Naive thymus-derived CD4-positive, alpha-beta T cell (primary cell): Measurements from ENCODE around the gene LARGE1. TPM values are rescaled to one million over a fixed set of nuclear protein-coding genes. Genes with fewer than 3 reads are reported as not detected.

Source experiments
- ATAC-seq: fragments of 150-1000 bp; cut with Tn5 transposase; 2 replicates; pipeline ENCODE4 v1.10.0; 2021; ENCODE audit warnings: mild to moderate bottlenecking, moderate library complexity
- CTCF ChIA-PET: fragments of 350-600 bp; sonication (Branson Sonifier 250); formaldehyde crosslinking; loops from one replicate; lab custom pipeline; 2021; ENCODE audit warnings: antibody characterized with exemption; lab: Charles Lee
- POLR2A ChIA-PET: fragments of 350-600 bp; sonication (Branson Sonifier 250); formaldehyde crosslinking; loops from one replicate; lab custom pipeline; 2021; ENCODE audit warnings: antibody characterized with exemption, inconsistent platforms; lab: Charles Lee
- DNase-seq, 9 donors: peaks; one replicate each; pipeline versions ENCODE4 v3.0.0 to v3.0.0-alpha.2; 2020 to 2022; ENCODE audit warnings: mixed read lengths in 1 of 9
- H3K27ac ChIP-seq: one replicate; pipeline ENCODE4 v1.7.0; 2013; ENCODE audit warnings: mild to moderate bottlenecking, low read depth, low read length, moderate library complexity
- H3K27me3 ChIP-seq, 2 donors: one replicate each; pipeline ENCODE4 v1.7.0; 2013; ENCODE audit warnings: low read length in 2 of 2, mild to moderate bottlenecking in 2 of 2, moderate library complexity in 2 of 2; ENCODE audit not compliant: control insufficient read depth in 2 of 2, insufficient read depth in 2 of 2
- H3K36me3 ChIP-seq, 3 experiments: 1 replicate in 2 of 3; 2 replicates in 1 of 3; pipeline ENCODE4 v1.7.0; 2013; ENCODE audit warnings: low read length in 3 of 3, mild to moderate bottlenecking in 3 of 3, moderate library complexity in 1 of 3; ENCODE audit not compliant: insufficient read depth in 3 of 3, control insufficient read depth in 2 of 3
- H3K4me1 ChIP-seq, 2 donors: one replicate each; pipeline ENCODE4 v1.7.0; 2013; ENCODE audit warnings: low read length in 2 of 2, mild to moderate bottlenecking in 2 of 2, moderate library complexity in 1 of 2; ENCODE audit not compliant: control insufficient read depth in 2 of 2, insufficient read depth in 2 of 2
- H3K4me3 ChIP-seq: 2 replicates; pipeline ENCODE4 v1.7.0; 2013; ENCODE audit warnings: mild to moderate bottlenecking, low read length
- H3K9me3 ChIP-seq, 3 experiments: 1 replicate in 2 of 3; 2 replicates in 1 of 3; pipeline ENCODE4 v1.7.0; 2013; ENCODE audit warnings: low read length in 3 of 3; ENCODE audit not compliant: control insufficient read depth in 2 of 3
- H3K27ac Mint-ChIP-seq, 9 donors: one replicate each; pipeline ENCODE4 v1.8.0; 2020 to 2022; ENCODE audit warnings: mixed read lengths in 9 of 9, mild to moderate bottlenecking in 8 of 9, moderate library complexity in 5 of 9, inconsistent platforms in 2 of 9
- H3K27me3 Mint-ChIP-seq, 5 donors: one replicate each; pipeline ENCODE4 v1.8.0; 2021 to 2022; ENCODE audit warnings: mixed read lengths in 5 of 5, mild to moderate bottlenecking in 1 of 5
- H3K36me3 Mint-ChIP-seq, 5 donors: one replicate each; pipeline ENCODE4 v1.8.0; 2020 to 2022; ENCODE audit warnings: mixed read lengths in 5 of 5, mild to moderate bottlenecking in 3 of 5, inconsistent platforms in 1 of 5
- H3K4me1 Mint-ChIP-seq, 7 donors: one replicate each; pipeline ENCODE4 v1.8.0; 2020 to 2022; ENCODE audit warnings: mixed read lengths in 7 of 7, mild to moderate bottlenecking in 3 of 7, inconsistent platforms in 1 of 7
- H3K4me3 Mint-ChIP-seq, 10 donors: one replicate each; pipeline ENCODE4 v1.8.0; 2020 to 2022; ENCODE audit warnings: mild to moderate bottlenecking in 10 of 10, mixed read lengths in 10 of 10, moderate library complexity in 6 of 10, inconsistent platforms in 2 of 10
- H3K9me3 Mint-ChIP-seq, 11 donors: one replicate each; pipeline ENCODE4 v1.8.0; 2020 to 2022; ENCODE audit warnings: mixed read lengths in 11 of 11, mild to moderate bottlenecking in 4 of 11, inconsistent platforms in 1 of 11, moderate library complexity in 1 of 11
- intact Hi-C, 2 donors: fragments of 100-400 bp; cut with micrococcal nuclease; formaldehyde crosslinking; loops; one replicate each; pipeline ENCODE4 v1.15.1; 2023
- polyA plus RNA-seq, 2 donors: library from polyadenylated mRNA; unstranded; fragments of 300-500 nt; fragmentation: Illumina TruSeq; gene quantifications; one replicate each; pipeline ENCODE4 v1.2.3, GENCODE V29; 2021
- total RNA-seq, 6 experiments: library from RNA in 5 of 6; stranded (reverse) in 5 of 6; gene quantifications; 1 replicate in 5 of 6; 2 replicates in 1 of 6; pipeline ENCODE4 v1.2.3 and lab custom pipeline; 2021 to 2026

The LARGE1 gene
- total and polyA plus RNA-seq, 7 experiments from 2014 or later: 2.3 to 4.8 (median 3.0) TPM; not detected in 3

DNA sequence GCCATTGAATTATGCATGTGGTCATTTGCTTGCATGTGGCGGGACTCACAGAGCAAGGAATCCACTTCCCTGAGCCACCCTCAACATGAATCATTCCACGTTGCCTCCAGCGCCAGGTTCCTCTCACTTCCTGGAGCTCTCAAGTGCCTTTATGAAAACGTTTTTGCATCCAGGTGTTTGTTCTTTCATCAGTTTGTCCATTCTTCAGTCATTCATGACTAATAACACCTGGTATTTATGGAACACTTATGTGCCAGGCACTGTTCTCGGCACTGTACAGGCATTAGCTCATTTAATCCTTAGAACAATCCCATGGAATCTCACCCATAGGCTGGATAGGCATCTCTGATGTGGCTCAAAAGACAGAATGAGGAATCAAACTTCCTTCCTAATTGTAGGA, 606.0 kb downstream of the LARGE1 start:
- Histone ChIP-seq H3K4me3 (no peak overlapping the region), H3K9me3 (no peaks in the 10 kb centered on the region), H3K4me1 (no peaks in the 10 kb centered on the region), H3K27me3 (no peaks in the 10 kb centered on the region), H3K36me3 (no peaks in the 10 kb centered on the region), H3K27ac (no peak overlapping the region)
- intact Hi-C loops: no loop called here
- H3K27me3 Mint-ChIP-seq: no peaks in the 10 kb centered on the region
- CTCF ChIA-PET: no interaction called here
- POLR2A ChIA-PET: no interaction called here
- H3K36me3 Mint-ChIP-seq: no peaks in the 10 kb centered on the region
- H3K27ac Mint-ChIP-seq: no peak overlapping the region
- no peak for DNase-seq
- peaks cover 0 to 3% (median 0%) of the 10 kb centered on the region in 11 donors for H3K9me3 Mint-ChIP-seq
- no peak overlapping the region for H3K4me3 Mint-ChIP-seq
- H3K4me1 Mint-ChIP-seq: peaks cover 0 to 3% (median 0%) of the 10 kb centered on the region in 7 donors
- ATAC-seq: no peak

DNA sequence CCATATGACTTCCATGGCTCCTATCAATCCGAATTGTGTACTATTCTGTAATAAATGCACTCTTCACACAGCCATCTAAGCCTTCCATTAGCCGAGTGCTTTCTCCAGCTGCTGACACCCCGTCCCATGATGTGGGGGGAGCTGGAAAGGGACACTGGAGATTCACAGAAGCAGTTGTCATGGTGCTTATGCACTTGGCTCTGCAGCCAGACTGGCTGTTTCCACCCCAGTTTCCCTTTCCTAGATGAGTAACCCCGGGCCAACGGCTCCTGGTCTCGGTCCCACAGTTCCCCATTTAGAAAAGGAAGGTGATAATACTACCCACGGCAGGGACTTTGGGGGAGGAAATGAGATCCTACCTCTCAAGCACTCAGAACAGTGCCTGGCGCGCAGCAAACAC, 617.2 kb downstream of the LARGE1 start:
- POLR2A ChIA-PET: no interaction called here
- Histone ChIP-seq H3K27me3 (no peaks in the 10 kb centered on the region), H3K4me1 (no peaks in the 10 kb centered on the region), H3K9me3 (no peaks in the 10 kb centered on the region), H3K4me3 (no peak overlapping the region), H3K27ac (no peak overlapping the region), H3K36me3 (no peaks in the 10 kb centered on the region)
- Mint-ChIP-seq H3K4me1 (peaks cover 0 to 4% (median 0%) of the 10 kb centered on the region in 7 donors), H3K27ac (no peak overlapping the region), H3K9me3 (peaks cover 0 to 1% (median 0%) of the 10 kb centered on the region in 11 donors), H3K36me3 (no peaks in the 10 kb centered on the region), H3K4me3 (no peak overlapping the region), H3K27me3 (peaks cover 0 to 6% (median 0%) of the 10 kb centered on the region in 5 donors)
- peak; percentile 25 for ATAC-seq
- CTCF ChIA-PET: no interaction called here
- intact Hi-C loops: loop anchor here (2.0 to 10.0 kb wide), 3 partner anchors 1719 to 1852 kb away; no protein-coding TSS in a partner anchor
- DNase-seq: no peak

GRCh38 chr22:33302549-33302948, 617.7 kb downstream of the LARGE1 start:
- peaks cover 0 to 6% (median 0%) of the 10 kb centered on the region in 5 donors for H3K27me3 Mint-ChIP-seq
- H3K36me3 Mint-ChIP-seq: no peaks in the 10 kb centered on the region
- Histone ChIP-seq H3K27ac (no peak overlapping the region), H3K4me3 (no peak overlapping the region), H3K4me1 (no peaks in the 10 kb centered on the region), H3K9me3 (no peaks in the 10 kb centered on the region), H3K36me3 (no peaks in the 10 kb centered on the region), H3K27me3 (no peaks in the 10 kb centered on the region)
- ChIA-PET CTCF (no interaction called here), POLR2A (no interaction called here)
- DNase-seq: no peak
- intact Hi-C loops: loop anchor here (1.0 to 10.0 kb wide), 4 partner anchors 277 to 1852 kb away; no protein-coding TSS in a partner anchor
- no peak for ATAC-seq
- peaks cover 0 to 4% (median 0%) of the 10 kb centered on the region in 7 donors for H3K4me1 Mint-ChIP-seq
- H3K4me3 Mint-ChIP-seq: peak overlapping the region in 1 of 10 donors; percentile 64
- peaks cover 0 to 1% (median 0%) of the 10 kb centered on the region in 11 donors for H3K9me3 Mint-ChIP-seq
- no peak overlapping the region for H3K27ac Mint-ChIP-seq

- Mint-ChIP-seq H3K4me3 (peak overlapping the region in 2 of 10 donors; percentile 7 to 64), H3K27me3 (peaks cover 0 to 6% (median 0%) of the 10 kb centered on the region in 5 donors), H3K27ac (no peak overlapping the region), H3K36me3 (no peaks in the 10 kb centered on the region), H3K4me1 (peaks cover 0 to 4% (median 0%) of the 10 kb centered on the region in 7 donors), H3K9me3 (peaks cover 0 to 1% (median 0%) of the 10 kb centered on the region in 11 donors)
- Histone ChIP-seq H3K36me3 (no peaks in the 10 kb centered on the region), H3K27me3 (no peaks in the 10 kb centered on the region), H3K27ac (no peak overlapping the region), H3K9me3 (no peaks in the 10 kb centered on the region), H3K4me1 (no peaks in the 10 kb centered on the region), H3K4me3 (no peak overlapping the region)
- intact Hi-C loops: loop anchor here (1.0 to 10.0 kb wide), 4 partner anchors 277 to 1853 kb away; no protein-coding TSS in a partner anchor
- ChIA-PET POLR2A (no interaction called here), CTCF (no interaction called here)
- peak; percentile 56 for ATAC-seq
- DNase-seq: peak in 6 of 9 donors; percentile 3 to 56 (median 14)
These were observed 618.2 kb downstream of the LARGE1 start for GRCh38 chr22:33302049-33302545.

DNA sequence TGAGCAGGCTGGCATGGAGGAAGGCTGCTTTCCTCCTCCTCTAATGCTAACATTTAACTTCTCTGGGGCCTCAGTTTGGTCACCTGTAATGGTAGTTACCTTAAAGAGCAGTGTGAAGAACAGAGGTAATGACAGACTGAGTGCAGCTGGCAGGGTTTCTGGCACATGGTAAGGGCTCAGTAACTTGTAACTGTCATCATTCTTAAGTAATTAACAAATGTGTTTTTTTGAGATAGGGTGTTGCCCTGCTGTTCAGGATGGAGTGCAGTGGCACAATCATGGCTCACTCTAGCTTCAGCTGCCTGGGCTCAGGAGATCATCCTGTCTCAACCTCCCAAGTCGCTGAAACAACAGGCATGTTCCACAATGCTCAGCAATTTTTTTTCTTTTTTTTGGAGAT, 620.1 kb downstream of the LARGE1 start:
- Histone ChIP-seq H3K27ac (no peak overlapping the region), H3K4me3 (no peak overlapping the region), H3K4me1 (no peaks in the 10 kb centered on the region), H3K9me3 (no peaks in the 10 kb centered on the region), H3K36me3 (no peaks in the 10 kb centered on the region), H3K27me3 (no peaks in the 10 kb centered on the region)
- ATAC-seq (no peak), DNase-seq (no peak)
- ChIA-PET POLR2A (no interaction called here), CTCF (no interaction called here)
- no peak overlapping the region for H3K27ac Mint-ChIP-seq
- H3K4me1 Mint-ChIP-seq: peaks cover 0 to 4% (median 0%) of the 10 kb centered on the region in 7 donors
- H3K9me3 Mint-ChIP-seq: peaks cover 0 to 1% (median 0%) of the 10 kb centered on the region in 11 donors
- peaks cover 0 to 6% (median 0%) of the 10 kb centered on the region in 5 donors for H3K27me3 Mint-ChIP-seq
- H3K4me3 Mint-ChIP-seq: no peak overlapping the region
- H3K36me3 Mint-ChIP-seq: no peaks in the 10 kb centered on the region
- intact Hi-C loops: loop anchor here (5.0 to 10.0 kb wide), 2 partner anchors 1722 to 1855 kb away; no protein-coding TSS in a partner anchor

DNA sequence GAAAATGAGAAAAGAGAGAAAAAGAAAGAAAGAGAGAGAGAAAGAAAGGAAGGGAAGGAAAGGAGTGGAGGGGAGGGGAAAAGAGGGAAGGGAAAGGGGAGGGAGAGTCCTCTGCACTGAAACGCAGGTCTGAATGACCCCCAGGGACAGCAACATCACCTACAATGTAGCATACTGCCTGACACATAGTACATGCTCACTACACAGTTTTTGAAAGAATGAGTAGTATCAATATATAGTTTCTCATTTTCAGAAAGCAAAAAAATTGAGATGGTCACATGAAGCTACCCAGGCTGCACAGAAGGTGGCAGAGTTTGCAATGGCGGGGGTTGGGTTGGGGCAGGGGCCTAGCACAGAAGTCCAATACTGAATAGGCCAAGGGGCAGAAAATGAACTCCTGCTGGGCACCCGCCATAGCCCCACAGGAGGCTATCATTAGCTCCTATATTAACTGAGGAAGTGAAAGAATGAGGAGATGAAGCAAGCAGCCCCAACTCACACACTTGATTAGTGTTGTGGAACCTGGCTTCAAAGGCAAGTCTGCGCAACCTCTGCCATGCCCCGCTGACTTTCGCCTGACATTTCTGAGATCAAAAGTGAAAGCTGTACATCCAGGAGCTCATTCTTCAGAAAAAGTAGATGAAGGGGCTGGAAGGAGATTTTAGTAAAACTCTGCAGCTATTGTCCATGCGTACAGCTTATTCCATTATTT, 620.9 kb downstream of the LARGE1 start:
- no peak overlapping the region for H3K27ac Mint-ChIP-seq
- peaks cover 0 to 4% (median 0%) of the 10 kb centered on the region in 7 donors for H3K4me1 Mint-ChIP-seq
- H3K9me3 Mint-ChIP-seq: no peaks in the 10 kb centered on the region
- DNase-seq (no peak), ATAC-seq (peak; percentile 72)
- Histone ChIP-seq H3K9me3 (no peaks in the 10 kb centered on the region), H3K27me3 (no peaks in the 10 kb centered on the region), H3K4me1 (no peaks in the 10 kb centered on the region), H3K36me3 (no peaks in the 10 kb centered on the region), H3K27ac (no peak overlapping the region), H3K4me3 (no peak overlapping the region)
- ChIA-PET POLR2A (no interaction called here), CTCF (no interaction called here)
- intact Hi-C loops: no loop called here
- peaks cover 0 to 6% (median 0%) of the 10 kb centered on the region in 5 donors for H3K27me3 Mint-ChIP-seq
- no peaks in the 10 kb centered on the region for H3K36me3 Mint-ChIP-seq
- no peak overlapping the region for H3K4me3 Mint-ChIP-seq
